GM21526 (cell line): ENCODE results near the gene TRMT2A.

Source experiments
- ATAC-seq: cut with Tn5 transposase; IDR thresholded peaks from one replicate; pipeline ENCODE4 v1.9.1; 2021; ENCODE audit warnings: moderate library complexity; ENCODE audit not compliant: unreplicated experiment, low FRiP score

TRMT2A gene

GRCh38 chr22:20149257-20150250 lies 32.5 kb upstream of the TRMT2A start:
- ATAC-seq = no peak

GRCh38 chr22:20148414-20148813 lies 31.4 kb upstream of the TRMT2A start:
- no peak for ATAC-seq

- ATAC-seq = no peak
Observed at GRCh38 chr22:20147237-20147988, 30.4 kb upstream of the TRMT2A start.

GRCh38 chr22:20146777-20147176 lies 29.8 kb upstream of the TRMT2A start:
- ATAC-seq = no peak

- no peak for ATAC-seq
Observed at GRCh38 chr22:20145832-20146223, 28.8 kb upstream of the TRMT2A start.

GRCh38 chr22:20145206-20145831 lies 28.3 kb upstream of the TRMT2A start:
- no peak for ATAC-seq

- ATAC-seq = no peak
Observed at GRCh38 chr22:20143883-20144665, 27.0 kb upstream of the TRMT2A start.

- ATAC-seq = no peak
Observed at GRCh38 chr22:20142711-20143621, 25.9 kb upstream of the TRMT2A start.

GRCh38 chr22:20141186-20142077 lies 24.4 kb upstream of the TRMT2A start:
- no peak for ATAC-seq

GRCh38 chr22:20140521-20140964 lies 23.5 kb upstream of the TRMT2A start:
- ATAC-seq = no peak

- no peak for ATAC-seq
Observed at GRCh38 chr22:20140107-20140445, 23.1 kb upstream of the TRMT2A start.

- ATAC-seq = no peak
Observed at GRCh38 chr22:20139391-20140106, 22.5 kb upstream of the TRMT2A start.

GRCh38 chr22:20138868-20139267 lies 21.8 kb upstream of the TRMT2A start:
- ATAC-seq = no peak

- no peak for ATAC-seq
Observed at GRCh38 chr22:20138417-20138738, 21.4 kb upstream of the TRMT2A start.

GRCh38 chr22:20137671-20138416 lies 20.8 kb upstream of the TRMT2A start:
- ATAC-seq = no peak

- no peak for ATAC-seq
Observed at GRCh38 chr22:20137113-20137512, 20.1 kb upstream of the TRMT2A start.

GRCh38 chr22:20136603-20136873 lies 19.5 kb upstream of the TRMT2A start:
- no peak for ATAC-seq
